Measurements from ENCODE around the gene SOX6.

DNA sequence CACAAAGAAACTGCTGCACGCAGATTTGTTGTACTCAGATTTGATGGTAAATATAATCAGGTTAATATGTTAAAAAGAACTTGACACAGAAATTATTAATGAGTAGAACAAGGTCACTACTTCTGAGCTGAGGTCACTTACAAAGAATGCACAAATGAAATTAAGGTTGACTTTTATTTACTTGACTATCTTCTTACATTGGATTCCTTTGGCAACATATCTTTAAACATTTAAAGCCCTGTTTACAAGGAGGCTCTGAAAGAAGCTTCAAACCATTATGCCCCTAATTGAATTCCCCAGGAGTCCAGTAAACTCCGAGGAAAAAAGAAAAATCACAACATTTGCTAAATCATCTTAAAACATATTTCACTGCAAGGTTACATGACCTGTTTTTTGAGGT is 245.5 kb downstream of the SOX6 start:
- TF ChIP-seq EZH2phosphoT487 (IDR thresholded peaks at IDR 0.05; ENCODE audit: low read depth), result no peak
- TF ChIP-seq, protein P1, sequence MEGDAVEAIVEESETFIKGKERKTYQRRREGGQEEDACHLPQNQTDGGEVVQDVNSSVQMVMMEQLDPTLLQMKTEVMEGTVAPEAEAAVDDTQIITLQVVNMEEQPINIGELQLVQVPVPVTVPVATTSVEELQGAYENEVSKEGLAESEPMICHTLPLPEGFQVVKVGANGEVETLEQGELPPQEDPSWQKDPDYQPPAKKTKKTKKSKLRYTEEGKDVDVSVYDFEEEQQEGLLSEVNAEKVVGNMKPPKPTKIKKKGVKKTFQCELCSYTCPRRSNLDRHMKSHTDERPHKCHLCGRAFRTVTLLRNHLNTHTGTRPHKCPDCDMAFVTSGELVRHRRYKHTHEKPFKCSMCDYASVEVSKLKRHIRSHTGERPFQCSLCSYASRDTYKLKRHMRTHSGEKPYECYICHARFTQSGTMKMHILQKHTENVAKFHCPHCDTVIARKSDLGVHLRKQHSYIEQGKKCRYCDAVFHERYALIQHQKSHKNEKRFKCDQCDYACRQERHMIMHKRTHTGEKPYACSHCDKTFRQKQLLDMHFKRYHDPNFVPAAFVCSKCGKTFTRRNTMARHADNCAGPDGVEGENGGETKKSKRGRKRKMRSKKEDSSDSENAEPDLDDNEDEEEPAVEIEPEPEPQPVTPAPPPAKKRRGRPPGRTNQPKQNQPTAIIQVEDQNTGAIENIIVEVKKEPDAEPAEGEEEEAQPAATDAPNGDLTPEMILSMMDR (IDR thresholded peaks at IDR 0.05; ENCODE audit: low read depth, low read length), result no peak
